Measurements from ENCODE around the gene PTPRD.

The PTPRD gene

GRCh38 chr9:9881692-9882091 is 731.1 kb downstream of the PTPRD start:
- no peak for DNase-seq (ENCODE audit: low spot score)

- no peak for DNase-seq (ENCODE audit: low spot score)
Observed at GRCh38 chr9:9874270-9874669, 738.5 kb downstream of the PTPRD start.

- DNase-seq (ENCODE audit: low spot score), result no peak
Observed at GRCh38 chr9:9862235-9862810, 750.5 kb downstream of the PTPRD start.

- no peak for DNase-seq (ENCODE audit: low spot score)
Observed at GRCh38 chr9:9855177-9856078, 757.4 kb downstream of the PTPRD start.

GRCh38 chr9:9847750-9848149 is 765.1 kb downstream of the PTPRD start:
- no peak for DNase-seq (ENCODE audit: low spot score)

- DNase-seq (ENCODE audit: low spot score), result no peak
Observed at GRCh38 chr9:9846557-9846956, 766.2 kb downstream of the PTPRD start.

- DNase-seq (ENCODE audit: low spot score), result no peak
Observed at GRCh38 chr9:9820436-9820835, 792.4 kb downstream of the PTPRD start.

- no peak for DNase-seq (ENCODE audit: low spot score)
Observed at GRCh38 chr9:9819886-9820285, 792.9 kb downstream of the PTPRD start.

- no peak for DNase-seq (ENCODE audit: low spot score)
Observed at GRCh38 chr9:9817176-9817575, 795.6 kb downstream of the PTPRD start.

- no peak for DNase-seq (ENCODE audit: low spot score)
Observed at GRCh38 chr9:9804109-9804508, 808.7 kb downstream of the PTPRD start.

- no peak for DNase-seq (ENCODE audit: low spot score)
Observed at GRCh38 chr9:9799287-9799686, 813.5 kb downstream of the PTPRD start.

GRCh38 chr9:9792144-9792857 is 820.5 kb downstream of the PTPRD start:
- no peak for DNase-seq (ENCODE audit: low spot score)

- DNase-seq (ENCODE audit: low spot score), result no peak
Observed at GRCh38 chr9:9791611-9792010, 821.2 kb downstream of the PTPRD start.

GRCh38 chr9:9790216-9790872 is 822.5 kb downstream of the PTPRD start:
- DNase-seq (ENCODE audit: low spot score), result peak; percentile 51

- no peak for DNase-seq (ENCODE audit: low spot score)
Observed at GRCh38 chr9:9783711-9784110, 829.1 kb downstream of the PTPRD start.

GRCh38 chr9:9783211-9783610 is 829.6 kb downstream of the PTPRD start:
- DNase-seq (ENCODE audit: low spot score), result no peak

- DNase-seq (ENCODE audit: low spot score), result no peak
Observed at GRCh38 chr9:9778293-9778692, 834.5 kb downstream of the PTPRD start.

GRCh38 chr9:9774471-9774870 is 838.3 kb downstream of the PTPRD start:
- no peak for DNase-seq (ENCODE audit: low spot score)

- DNase-seq (ENCODE audit: low spot score), result no peak
Observed at GRCh38 chr9:9771314-9771713, 841.5 kb downstream of the PTPRD start.

- no peak for DNase-seq (ENCODE audit: low spot score)
Observed at GRCh38 chr9:9764821-9765220, 848.0 kb downstream of the PTPRD start.

- no peak for DNase-seq (ENCODE audit: low spot score)
Observed at GRCh38 chr9:9754186-9754585, 858.6 kb downstream of the PTPRD start.

GRCh38 chr9:9753266-9753665 is 859.5 kb downstream of the PTPRD start:
- no peak for DNase-seq (ENCODE audit: low spot score)
